Calu3 (cell line): ENCODE measurements around the gene FBH1. TPM values are rescaled to one million over a fixed set of nuclear protein-coding genes. Genes with fewer than 3 reads are reported as not detected.

Experiments used
- BruUV-seq: library from RNA; stranded (reverse); fragments of 400-500 nt; replicated peaks from 2 replicates; lab custom pipeline; 2021; lab: Mats Ljungman, UMichigan
- CTCF ChIA-PET: fragments of 300-600 bp; sonication (Branson Sonifier 250); formaldehyde crosslinking; loops from one replicate; lab custom pipeline; 2022; ENCODE audit warnings: antibody characterized with exemption; lab: Charles Lee
- DNase-seq: peaks from one replicate; pipeline ENCODE4 v3.0.0; 2022
- H3K27ac Mint-ChIP-seq: one replicate; pipeline ENCODE4 v1.8.0; 2022; ENCODE audit warnings: mixed read lengths; ENCODE audit not compliant: unreplicated experiment
- H3K27me3 Mint-ChIP-seq: one replicate; pipeline ENCODE4 v1.8.0; 2022; ENCODE audit warnings: mixed read lengths; ENCODE audit not compliant: unreplicated experiment
- H3K36me3 Mint-ChIP-seq: one replicate; pipeline ENCODE4 v1.8.0; 2022; ENCODE audit warnings: mild to moderate bottlenecking, moderate library complexity, mixed read lengths; ENCODE audit not compliant: insufficient read depth, unreplicated experiment
- H3K4me1 Mint-ChIP-seq: one replicate; pipeline ENCODE4 v1.8.0; 2022; ENCODE audit warnings: mild to moderate bottlenecking, low read depth, mixed read lengths; ENCODE audit not compliant: unreplicated experiment
- H3K4me3 Mint-ChIP-seq: one replicate; pipeline ENCODE4 v1.8.0; 2022; ENCODE audit warnings: mild to moderate bottlenecking, low read depth, moderate library complexity, mixed read lengths; ENCODE audit not compliant: unreplicated experiment
- H3K9me3 Mint-ChIP-seq: one replicate; pipeline ENCODE4 v1.8.0; 2022; ENCODE audit warnings: low read depth, mixed read lengths; ENCODE audit not compliant: unreplicated experiment
- CTCF ChIP-seq: fragments of 200-600 bp; IDR thresholded peaks from one replicate; pipeline ENCODE4 v1.8.0; 2022; ENCODE audit warnings: antibody characterized with exemption; ENCODE audit not compliant: unreplicated experiment
- intact Hi-C: fragments of 100-400 bp; cut with micrococcal nuclease; formaldehyde crosslinking; loops from one replicate; pipeline ENCODE4 v1.10.0; 2022; ENCODE audit not compliant: unreplicated experiment
- total RNA-seq: library from RNA; stranded (reverse); gene quantifications from 2 replicates; pipeline ENCODE4 v1.2.3, GENCODE V29; 2022

The FBH1 gene
- total RNA-seq, 1 experiment from 2014 or later: 79.4 TPM

GRCh38 chr10:5970527-5970926 lies 80.5 kb downstream of the FBH1 start:
- H3K9me3 Mint-ChIP-seq: no peaks in the 10 kb centered on the region
- peaks cover 30% of the 10 kb centered on the region for H3K36me3 Mint-ChIP-seq
- no peak for TF ChIP-seq CTCF
- CTCF ChIA-PET: no interaction called here
- no peak for DNase-seq
- BruUV-seq: no TSS peak
- H3K27me3 Mint-ChIP-seq: no peaks in the 10 kb centered on the region
- intact Hi-C loops: loop anchor here (2.0 to 10.0 kb wide), 3 partner anchors 20 to 434 kb away; no protein-coding TSS in a partner anchor
- H3K4me1 Mint-ChIP-seq: peaks cover 63% of the 10 kb centered on the region
- H3K27ac Mint-ChIP-seq: peak overlapping the region; percentile 84
- H3K4me3 Mint-ChIP-seq: peak overlapping the region; percentile 44

- CTCF ChIA-PET: interaction anchor here (0.6 to 1.5 kb wide), 6 partner anchors 15 to 214 kb away, joined by 3 to 5 read pairs (median 4); no protein-coding TSS in a partner anchor
- Mint-ChIP-seq H3K27ac (peak overlapping the region; percentile 84), H3K9me3 (no peaks in the 10 kb centered on the region), H3K4me1 (peaks cover 64% of the 10 kb centered on the region), H3K36me3 (peaks cover 30% of the 10 kb centered on the region), H3K4me3 (peak overlapping the region; percentile 55), H3K27me3 (no peaks in the 10 kb centered on the region)
- BruUV-seq: no TSS peak
- intact Hi-C loops: loop anchor here (2.0 to 10.0 kb wide), 3 partner anchors 21 to 433 kb away; no protein-coding TSS in a partner anchor
- TF ChIP-seq CTCF: no peak
- peak; percentile 56 for DNase-seq
These were observed 81.3 kb downstream of the FBH1 start for GRCh38 chr10:5971315-5971832.

- H3K27ac Mint-ChIP-seq: peak overlapping the region; percentile 84
- H3K36me3 Mint-ChIP-seq: peaks cover 32% of the 10 kb centered on the region
- TF ChIP-seq CTCF: no peak
- CTCF ChIA-PET: interaction anchor here (0.6 to 1.5 kb wide), 6 partner anchors 16 to 214 kb away, joined by 3 to 5 read pairs (median 4); no protein-coding TSS in a partner anchor
- intact Hi-C loops: loop anchor here (2.0 to 10.0 kb wide), 3 partner anchors 21 to 433 kb away; no protein-coding TSS in a partner anchor
- no TSS peak for BruUV-seq
- H3K4me1 Mint-ChIP-seq: peaks cover 59% of the 10 kb centered on the region
- no peaks in the 10 kb centered on the region for H3K9me3 Mint-ChIP-seq
- DNase-seq: no peak
- no peaks in the 10 kb centered on the region for H3K27me3 Mint-ChIP-seq
- peak overlapping the region; percentile 55 for H3K4me3 Mint-ChIP-seq
These were observed 81.8 kb downstream of the FBH1 start for GRCh38 chr10:5971886-5972285.

- TF ChIP-seq CTCF: no peak
- no peak for DNase-seq
- H3K4me1 Mint-ChIP-seq: peaks cover 55% of the 10 kb centered on the region
- intact Hi-C loops: loop anchor here (10.0 kb wide), 2 partner anchors 322 to 432 kb away; no protein-coding TSS in a partner anchor
- no peak overlapping the region for H3K4me3 Mint-ChIP-seq
- CTCF ChIA-PET: no interaction called here
- TSS peak; percentile 4 for BruUV-seq
- H3K36me3 Mint-ChIP-seq: peaks cover 39% of the 10 kb centered on the region
- no peaks in the 10 kb centered on the region for H3K9me3 Mint-ChIP-seq
- H3K27ac Mint-ChIP-seq: no peak overlapping the region
- H3K27me3 Mint-ChIP-seq: no peaks in the 10 kb centered on the region
These were observed 83.0 kb downstream of the FBH1 start for GRCh38 chr10:5973069-5973468.
